ENCODE results near the gene CAMK2A. TPM values are rescaled to one million over a fixed set of nuclear protein-coding genes. Genes with fewer than 3 reads are reported as not detected.

Gene CAMK2A
- total RNA-seq, 1 experiment from 2014 or later: 0.33 TPM

DNA sequence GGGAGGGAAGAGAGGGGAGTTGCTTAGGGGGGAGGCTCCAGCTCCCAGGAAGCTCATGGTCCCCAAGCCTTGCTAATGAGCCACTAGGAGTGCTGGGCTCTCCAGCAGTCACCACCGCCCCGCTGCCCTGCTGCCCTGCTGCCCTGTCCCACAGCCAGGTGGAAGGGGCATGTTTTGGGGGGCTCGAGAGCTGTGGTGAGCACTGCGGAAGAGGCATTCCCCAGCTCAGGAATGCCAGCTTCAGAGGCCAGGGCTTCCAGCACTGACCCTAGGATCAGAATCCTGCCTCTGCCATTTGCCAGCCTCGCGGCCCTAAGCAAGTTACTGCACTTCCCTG, 82.8 kb downstream of the CAMK2A start:
- H3K4me1 ChIP-seq (ENCODE audit: insufficient read depth, low read length): no peaks in the 10 kb centered on the region; the same call in 1 of the 2 replicates
- TF ChIP-seq, protein P1, sequence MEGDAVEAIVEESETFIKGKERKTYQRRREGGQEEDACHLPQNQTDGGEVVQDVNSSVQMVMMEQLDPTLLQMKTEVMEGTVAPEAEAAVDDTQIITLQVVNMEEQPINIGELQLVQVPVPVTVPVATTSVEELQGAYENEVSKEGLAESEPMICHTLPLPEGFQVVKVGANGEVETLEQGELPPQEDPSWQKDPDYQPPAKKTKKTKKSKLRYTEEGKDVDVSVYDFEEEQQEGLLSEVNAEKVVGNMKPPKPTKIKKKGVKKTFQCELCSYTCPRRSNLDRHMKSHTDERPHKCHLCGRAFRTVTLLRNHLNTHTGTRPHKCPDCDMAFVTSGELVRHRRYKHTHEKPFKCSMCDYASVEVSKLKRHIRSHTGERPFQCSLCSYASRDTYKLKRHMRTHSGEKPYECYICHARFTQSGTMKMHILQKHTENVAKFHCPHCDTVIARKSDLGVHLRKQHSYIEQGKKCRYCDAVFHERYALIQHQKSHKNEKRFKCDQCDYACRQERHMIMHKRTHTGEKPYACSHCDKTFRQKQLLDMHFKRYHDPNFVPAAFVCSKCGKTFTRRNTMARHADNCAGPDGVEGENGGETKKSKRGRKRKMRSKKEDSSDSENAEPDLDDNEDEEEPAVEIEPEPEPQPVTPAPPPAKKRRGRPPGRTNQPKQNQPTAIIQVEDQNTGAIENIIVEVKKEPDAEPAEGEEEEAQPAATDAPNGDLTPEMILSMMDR (conservative IDR thresholded peaks at IDR 0.05): no peak

More for the DNA sequence above, 82.8 kb downstream of the CAMK2A start:
- peak overlapping the region; percentile 33 for H3K18ac ChIP-seq (ENCODE audit: insufficient read length, low read depth, low read length)
- no peaks in the 10 kb centered on the region for H3K9me3 ChIP-seq (ENCODE audit: control insufficient read depth, low read depth, low read length)
- peaks cover 24 to 44% of the 10 kb centered on the region in 2 experiments for H3K4me1 Mint-ChIP-seq
- no peak for DNase-seq
- H3K9ac ChIP-seq (ENCODE audit: extremely low read depth, insufficient read length, low read length): no peak overlapping the region
- peaks cover 0 to 2% (median 0%) of the 10 kb centered on the region in 3 experiments; a peak in 1 of 7 replicates for H3K36me3 Mint-ChIP-seq (ENCODE audit: insufficient read depth in 1 of 3, low read depth in 3 of 3)
- H4K20me1 ChIP-seq (ENCODE audit: control insufficient read depth, insufficient read depth, insufficient read length): no peaks in the 10 kb centered on the region
- peaks cover 0 to 4% of the 10 kb centered on the region in 2 experiments; a peak in 2 of 5 replicates for H3K9me3 Mint-ChIP-seq
- H3K79me2 ChIP-seq (ENCODE audit: insufficient read depth, low read length): no peaks in the 10 kb centered on the region
- H4K91ac ChIP-seq (ENCODE audit: insufficient read length, low read depth, low read length): no peak overlapping the region
- no peak overlapping the region for H3K4me3 Mint-ChIP-seq
- H3T11ph ChIP-seq (ENCODE audit: low read length): no peak overlapping the region
- no peak overlapping the region for H2AFZ ChIP-seq (ENCODE audit: low read length)
- no peak overlapping the region for H3K4me2 ChIP-seq (ENCODE audit: insufficient read depth, insufficient read length, low read length)
- WGBS (ENCODE audit: extremely low coverage, insufficient read length, low lambda C conversion rate): no CpG with 5 or more reads among the region's 6 CpGs
- H3K14ac ChIP-seq (ENCODE audit: insufficient read depth, low read length): no peak overlapping the region
- no peak overlapping the region for H4K5ac ChIP-seq (ENCODE audit: insufficient read length, low read depth, low read length)
- no peaks in the 10 kb centered on the region for H3K79me1 ChIP-seq (ENCODE audit: insufficient read depth, low read depth, low read length, poor library complexity, severe bottlenecking)
- H3K4ac ChIP-seq (ENCODE audit: low read depth, low read length): no peak overlapping the region
- no peak overlapping the region for H2BK20ac ChIP-seq (ENCODE audit: low read depth, low read length, poor library complexity, severe bottlenecking)
- peaks cover 13% of the 10 kb centered on the region for H3K27me3 Mint-ChIP-seq (ENCODE audit: low read depth)
- H3K27ac ChIP-seq (ENCODE audit: insufficient read length, low read depth, low read length): no peak overlapping the region
- H3K27me3 ChIP-seq (ENCODE audit: insufficient read depth, low read length): no peaks in the 10 kb centered on the region
- H2BK120ac ChIP-seq (ENCODE audit: low read depth, low read length, poor library complexity, severe bottlenecking): no peak overlapping the region
- H3K23me2 ChIP-seq (ENCODE audit: insufficient read length, low read depth, low read length, poor library complexity, severe bottlenecking): no peaks in the 10 kb centered on the region
- no peak overlapping the region for H2BK15ac ChIP-seq (ENCODE audit: low read depth, low read length)
- no peak overlapping the region for H4K8ac ChIP-seq (replicated peaks; ENCODE audit: insufficient read length, low read depth, low read length)
- no peak overlapping the region for H3K27ac Mint-ChIP-seq
- no peak overlapping the region for H2BK5ac ChIP-seq (ENCODE audit: insufficient read length, low read length)
- H3K56ac ChIP-seq (ENCODE audit: insufficient read length, low read depth, low read length): no peak overlapping the region
- H3K23ac ChIP-seq (ENCODE audit: insufficient read length, low read depth, low read length): no peak overlapping the region
- no peak overlapping the region for H2AK5ac ChIP-seq (ENCODE audit: insufficient read length, low read length)
- H2BK12ac ChIP-seq (ENCODE audit: insufficient read length, low read depth, low read length): no peak overlapping the region

All from H9 (cell line).